Activated CD4-positive, CD25-positive, alpha-beta regulatory T cell treated with anti-CD3 and anti-CD28 coated beads, Interleukin-2, amount 50 U/mL, for 72 hours (primary cell): ENCODE data around the gene CSPG4.
A peak's percentile ranks its signal among the peaks of the same experiment; 100 is the strongest.
"Not testable (repeated sequence)": the region's sequence is repeated elsewhere in the genome, so short reads cannot be mapped to it uniquely, and the experiment has no call there.

Experiments
- DNase-seq: peaks from one replicate; pipeline ENCODE4 v3.0.0; 2021

The CSPG4 gene

GRCh38 chr15:75687486-75688277, 25.0 kb downstream of the CSPG4 start:
- DNase-seq = no peak

- DNase-seq = peak; percentile 91
Measured at GRCh38 chr15:75686212-75686642, 26.4 kb downstream of the CSPG4 start.

- no peak for DNase-seq
Measured at GRCh38 chr15:75685195-75685594, 27.5 kb downstream of the CSPG4 start.

DNA sequence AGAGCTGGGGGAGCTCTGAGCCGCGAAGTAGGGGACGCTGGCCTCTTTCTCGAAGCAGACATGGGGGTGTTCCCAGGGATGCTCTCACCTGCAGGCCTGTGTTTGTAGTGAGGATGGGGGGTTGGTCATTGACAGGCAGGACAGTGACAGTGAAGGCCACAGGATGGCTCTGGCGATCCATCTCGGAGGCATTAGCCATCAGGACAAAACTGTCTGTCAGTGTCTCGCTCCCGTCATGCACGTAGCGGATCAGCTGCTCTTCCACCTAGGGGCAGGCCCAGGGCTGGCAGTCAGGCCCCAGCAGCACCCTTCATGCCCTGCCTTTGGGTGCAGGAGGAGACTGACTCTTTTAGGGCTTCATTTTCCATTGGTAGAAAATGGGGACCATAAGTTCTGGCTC, 28.0 kb downstream of the CSPG4 start:
- DNase-seq = no peak

DNA sequence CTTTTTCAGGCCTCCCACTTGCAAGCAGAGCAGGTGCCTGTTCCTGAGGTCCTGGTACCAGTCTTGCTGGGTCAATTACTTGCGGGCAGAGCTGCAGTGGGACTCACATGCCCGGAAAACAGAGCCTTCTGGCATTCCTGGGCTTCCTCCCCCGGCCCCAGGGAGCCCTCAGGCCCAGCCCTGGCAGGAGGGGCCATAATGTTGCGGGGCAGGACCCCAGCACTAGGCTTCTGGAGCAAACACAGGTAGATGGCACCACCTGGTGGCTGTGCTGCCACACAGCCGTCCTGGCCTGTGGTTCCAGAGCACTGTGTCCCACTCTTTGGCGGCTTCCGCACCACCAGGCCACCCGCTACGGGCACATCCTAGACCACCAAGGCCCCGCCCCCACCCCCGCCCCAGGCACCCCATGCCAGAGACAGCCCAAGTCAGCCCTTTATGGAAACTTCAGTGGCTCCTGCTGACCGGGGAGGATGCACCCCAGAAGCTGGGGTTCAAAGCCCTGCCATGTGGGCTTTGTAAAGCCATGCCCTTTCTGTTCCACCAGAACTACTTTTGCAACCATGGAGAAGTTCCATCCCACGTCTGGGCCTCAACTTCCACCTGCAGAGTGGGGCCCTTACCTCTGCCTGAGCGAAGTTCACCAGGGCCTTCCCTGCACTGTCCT, 28.9 kb downstream of the CSPG4 start:
- DNase-seq = peak; percentile 64

GRCh38 chr15:75682181-75683135, 30.2 kb downstream of the CSPG4 start:
- no peak for DNase-seq

DNA sequence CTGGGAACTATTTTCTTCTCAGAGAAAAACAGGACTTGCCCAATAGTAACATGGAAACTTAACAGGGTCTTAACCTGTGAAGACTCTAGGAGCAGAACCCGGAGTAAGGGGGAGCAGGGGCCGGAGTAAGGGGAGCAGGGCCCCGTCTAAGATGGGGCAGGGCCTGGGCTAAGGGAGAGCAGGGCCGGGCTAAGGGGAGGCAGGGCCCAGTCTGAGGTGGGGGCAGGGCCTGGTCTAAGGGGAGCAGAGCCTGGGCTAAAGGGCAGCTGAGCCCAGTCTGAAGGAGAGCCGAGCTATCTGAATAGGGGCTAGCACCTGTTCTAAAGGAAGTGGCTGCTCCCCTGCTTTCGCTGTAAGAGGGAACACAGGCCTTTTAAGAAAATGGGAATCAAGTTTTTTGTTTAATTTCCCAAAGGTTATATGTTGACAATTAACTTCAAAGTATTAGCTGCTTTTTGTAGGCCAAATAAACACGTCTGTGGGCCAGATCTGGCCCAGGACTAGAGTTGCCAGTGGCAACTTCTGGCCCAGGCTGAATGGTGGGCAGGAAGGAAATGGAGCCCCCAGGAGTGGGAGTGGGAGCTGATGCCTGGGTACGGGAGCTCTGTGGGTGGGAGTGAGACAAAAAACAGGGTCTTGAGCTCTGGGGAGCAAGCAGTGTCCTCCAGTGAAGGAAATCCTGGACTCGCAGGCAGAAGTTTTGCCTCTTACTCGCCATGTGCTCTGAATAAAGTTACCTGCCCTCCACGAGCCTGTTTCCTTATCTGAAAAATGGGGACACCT, 32.5 kb downstream of the CSPG4 start:
- no peak for DNase-seq

DNA sequence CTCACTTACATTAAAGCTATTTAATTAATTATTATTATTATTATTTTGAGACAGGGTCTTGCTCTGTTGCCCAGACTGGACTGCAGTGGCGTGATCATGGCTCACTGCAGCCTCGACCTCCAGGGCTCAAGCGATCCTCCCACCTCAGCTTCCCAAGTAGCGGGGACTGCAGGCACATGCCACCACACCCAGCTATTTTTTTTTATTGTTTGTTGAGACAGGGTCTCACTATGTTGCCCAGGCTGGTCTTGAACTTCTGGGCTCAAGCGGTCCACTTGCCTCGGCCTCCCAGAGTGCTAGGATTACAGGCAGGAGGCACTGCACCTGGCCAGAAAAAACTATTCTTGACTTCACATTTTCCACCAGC, 34.3 kb downstream of the CSPG4 start:
- DNase-seq = not testable (repeated sequence)

DNA sequence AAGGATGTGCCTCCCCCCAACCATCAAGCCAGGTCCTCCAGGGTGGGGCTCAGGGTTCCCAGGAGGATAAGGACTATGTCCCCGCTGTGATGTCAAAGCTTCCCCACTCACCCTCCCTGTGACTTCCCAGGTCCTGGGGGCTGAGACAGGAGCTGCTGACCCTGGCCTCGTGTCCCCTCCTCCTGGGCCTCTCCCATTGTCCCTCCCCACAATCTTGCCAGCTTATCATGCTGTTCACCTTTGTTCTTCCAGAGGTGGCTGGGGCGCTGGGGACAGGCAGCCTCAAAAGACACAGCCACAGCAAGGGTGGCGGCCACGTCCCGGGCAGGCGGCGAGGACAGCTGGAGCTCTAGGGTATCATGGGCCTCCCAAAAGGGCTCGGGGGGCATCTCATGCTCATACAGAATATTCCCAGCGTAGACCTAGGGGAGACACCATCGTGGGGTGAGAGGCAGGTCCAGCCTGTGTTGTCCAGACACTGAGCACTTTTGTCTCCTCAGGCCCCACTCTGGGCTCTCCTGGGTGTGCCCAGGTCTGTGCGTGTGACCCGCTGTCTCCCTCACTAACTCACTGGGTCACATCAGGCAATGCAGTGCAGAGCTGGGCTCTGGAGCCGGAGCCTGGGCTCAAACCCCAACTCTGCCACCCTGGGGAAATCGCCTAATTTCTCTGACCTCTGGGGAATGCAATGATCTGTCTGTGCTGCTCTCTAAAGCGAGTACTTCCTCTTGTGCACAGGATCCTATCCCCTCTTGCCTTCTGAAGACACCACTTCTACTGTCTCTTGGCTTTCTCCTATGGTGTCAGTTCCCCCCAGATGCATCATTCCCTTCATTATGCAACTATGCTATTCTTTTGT, 35.0 kb downstream of the CSPG4 start:
- DNase-seq = no peak

DNA sequence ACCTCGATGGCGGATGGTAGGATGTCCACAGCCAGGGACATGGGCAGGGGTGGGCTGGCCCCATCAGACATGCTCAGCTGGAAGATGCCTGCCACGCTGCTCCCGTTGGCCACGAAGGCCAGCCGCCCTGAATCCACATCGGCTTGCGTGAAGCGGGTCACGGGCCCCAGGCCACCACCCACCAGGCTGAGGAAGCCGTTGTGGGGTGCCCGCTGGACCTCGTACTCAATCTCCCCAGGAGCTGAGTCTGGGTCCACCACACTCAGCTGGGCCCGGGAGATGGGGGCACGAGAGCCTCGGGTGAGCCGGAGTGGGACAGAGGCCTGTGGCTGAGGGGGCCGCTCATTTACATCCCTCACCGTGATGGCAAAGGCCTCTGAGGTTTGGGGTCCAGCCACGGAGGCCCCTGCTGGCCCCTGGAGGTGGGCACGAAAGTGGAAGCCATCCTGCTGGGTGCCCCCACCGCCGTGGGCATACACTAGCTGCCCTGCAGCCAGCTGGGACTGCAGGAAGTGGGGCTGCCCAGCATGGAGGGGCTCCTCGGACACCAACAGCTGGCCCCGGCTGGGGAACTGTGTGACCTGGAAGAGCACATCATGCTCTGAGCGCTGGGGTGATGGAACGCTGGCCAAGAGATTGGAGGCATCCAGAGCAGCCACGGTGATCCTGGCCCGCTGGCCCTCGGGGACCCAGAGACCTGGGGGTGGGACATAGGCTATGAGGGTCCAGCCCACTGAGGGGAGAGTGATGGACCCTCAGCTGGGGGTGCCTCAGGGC, 35.8 kb downstream of the CSPG4 start:
- no peak for DNase-seq

DNA sequence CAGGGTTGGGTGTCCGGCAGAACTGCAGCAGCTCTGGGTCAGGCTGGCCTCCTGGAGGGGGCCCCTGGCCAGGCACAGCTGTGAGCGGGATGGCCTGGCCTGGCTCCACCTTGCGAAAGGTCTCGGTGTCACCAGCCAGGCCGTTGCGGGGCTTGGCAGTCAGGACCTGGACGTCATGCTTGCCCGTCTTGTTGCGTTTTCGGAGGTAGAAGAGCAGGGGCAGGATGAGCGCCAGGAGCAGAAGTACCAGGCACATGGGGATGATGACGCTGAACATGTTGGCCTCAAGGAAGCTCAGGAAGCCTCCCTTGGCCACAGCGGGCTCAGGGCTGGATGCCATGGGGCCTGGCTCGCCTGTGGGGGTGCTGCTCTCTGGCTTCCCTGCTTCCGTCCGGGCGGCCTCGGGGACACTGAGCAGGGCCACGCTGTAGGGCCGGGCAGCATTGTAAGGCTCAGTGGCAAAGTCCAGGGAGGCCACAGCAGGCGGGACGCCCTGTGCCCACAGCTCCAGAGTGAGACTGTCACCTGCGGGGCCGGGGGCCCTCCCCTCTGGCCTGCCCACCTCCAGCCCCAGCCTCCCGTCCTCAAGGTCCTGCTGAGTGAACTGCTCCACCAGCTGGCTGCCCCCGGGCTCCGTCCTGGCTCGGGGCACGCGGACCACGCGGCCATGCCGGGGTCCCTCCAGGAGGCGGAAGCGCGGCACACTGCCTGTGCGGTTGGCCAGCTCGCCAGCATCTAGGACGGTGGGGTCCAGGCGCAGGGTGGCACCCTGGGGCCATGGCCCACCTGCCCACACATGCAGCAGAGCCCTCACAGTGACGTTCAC, 36.9 kb downstream of the CSPG4 start:
- DNase-seq = no peak

DNA sequence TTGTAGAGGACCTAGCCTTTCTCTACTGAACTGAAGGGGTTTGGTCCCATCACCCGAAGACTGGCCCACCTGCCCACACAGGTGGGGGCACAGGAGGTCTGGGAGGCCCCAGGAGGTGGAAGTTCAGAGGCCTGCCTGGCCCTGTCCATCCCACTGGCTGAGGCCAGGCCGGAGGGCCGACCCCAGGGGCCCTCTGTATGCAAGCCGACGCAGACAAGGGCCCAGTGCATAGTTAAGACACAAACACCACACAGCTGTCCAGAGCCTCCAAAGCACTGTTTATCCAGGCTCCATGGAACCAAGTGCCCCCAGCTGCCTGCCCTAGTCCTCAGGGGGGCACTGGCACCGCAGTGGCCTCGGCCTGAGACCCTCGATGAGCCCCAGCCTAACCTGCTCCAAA, 38.3 kb downstream of the CSPG4 start:
- DNase-seq = no peak

DNA sequence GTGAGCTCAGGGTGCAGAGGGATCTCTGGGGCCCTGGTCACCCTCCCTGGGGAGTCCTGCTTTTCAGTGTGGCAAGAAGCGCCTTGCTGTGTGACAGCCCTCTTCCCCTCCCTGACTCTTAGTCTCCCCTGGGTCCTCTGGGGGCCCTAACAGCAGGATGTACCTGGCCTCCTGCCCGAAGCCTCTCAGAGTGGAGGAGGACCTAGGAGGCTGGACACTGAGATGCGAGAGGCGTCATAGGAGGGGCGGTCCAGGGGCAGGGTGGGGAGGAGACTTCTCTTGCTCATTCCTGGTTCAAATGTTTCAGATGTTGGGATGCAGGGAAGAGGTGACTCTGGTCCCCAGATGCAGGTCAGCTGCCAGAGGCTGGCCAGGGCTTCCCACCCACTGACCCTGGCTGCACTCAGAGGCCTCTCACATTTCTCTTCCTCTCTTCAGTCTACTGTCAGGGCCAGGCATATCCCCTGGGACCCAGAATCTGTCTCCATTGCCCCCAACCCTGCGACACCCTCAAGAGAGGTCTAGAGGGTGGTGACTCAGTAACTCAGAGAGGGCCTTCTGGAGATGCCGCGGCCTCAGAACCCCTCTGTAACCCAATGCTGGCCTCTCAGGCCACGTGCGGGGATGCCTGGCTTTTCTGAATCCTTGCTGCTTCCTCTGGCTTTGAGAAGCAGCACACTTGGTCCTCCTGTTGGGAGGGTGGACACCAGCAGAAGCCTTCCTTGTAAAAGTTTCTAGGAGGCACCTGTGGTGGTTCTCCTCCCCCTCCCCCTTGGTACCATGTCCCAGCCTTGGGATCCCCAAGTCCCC, 39.0 kb downstream of the CSPG4 start:
- no peak for DNase-seq

DNA sequence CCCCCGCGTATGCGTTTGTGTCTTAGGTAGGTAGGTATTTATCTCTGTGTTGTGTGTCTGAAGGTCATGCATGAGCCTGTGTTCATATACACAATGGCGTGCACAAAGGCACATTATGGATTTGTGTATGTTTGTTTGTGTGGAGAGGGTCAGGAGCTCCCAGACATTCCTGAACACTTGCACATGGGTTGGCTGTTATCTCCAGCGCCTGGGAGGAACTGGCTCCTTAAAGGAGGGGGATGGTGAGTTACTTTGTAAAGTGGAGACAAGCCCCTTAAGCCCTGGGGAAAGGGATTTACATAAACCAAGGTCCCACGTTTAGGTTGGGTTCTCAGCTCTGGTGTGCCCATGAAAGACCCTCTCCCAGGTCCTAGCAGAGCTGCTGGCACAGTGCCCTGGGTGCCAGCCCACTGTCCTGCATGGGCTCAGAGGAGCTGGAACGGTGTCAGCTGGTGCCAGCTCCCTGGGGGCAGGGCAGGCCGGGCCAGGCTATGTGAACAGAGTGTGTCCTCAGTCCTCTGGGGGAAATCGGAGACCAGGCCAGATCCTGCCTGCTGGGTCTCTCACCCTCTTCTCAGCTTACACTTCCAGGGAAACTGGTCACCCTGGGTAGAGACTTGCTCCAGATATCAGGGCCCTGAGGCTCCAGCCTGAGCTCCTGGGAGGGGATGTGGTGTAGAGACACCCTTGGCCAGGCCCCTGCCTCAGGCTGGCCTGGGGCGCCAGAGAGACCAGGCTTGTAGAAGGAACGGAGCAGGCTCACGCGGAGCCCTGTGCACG, 39.8 kb downstream of the CSPG4 start:
- no peak for DNase-seq

DNA sequence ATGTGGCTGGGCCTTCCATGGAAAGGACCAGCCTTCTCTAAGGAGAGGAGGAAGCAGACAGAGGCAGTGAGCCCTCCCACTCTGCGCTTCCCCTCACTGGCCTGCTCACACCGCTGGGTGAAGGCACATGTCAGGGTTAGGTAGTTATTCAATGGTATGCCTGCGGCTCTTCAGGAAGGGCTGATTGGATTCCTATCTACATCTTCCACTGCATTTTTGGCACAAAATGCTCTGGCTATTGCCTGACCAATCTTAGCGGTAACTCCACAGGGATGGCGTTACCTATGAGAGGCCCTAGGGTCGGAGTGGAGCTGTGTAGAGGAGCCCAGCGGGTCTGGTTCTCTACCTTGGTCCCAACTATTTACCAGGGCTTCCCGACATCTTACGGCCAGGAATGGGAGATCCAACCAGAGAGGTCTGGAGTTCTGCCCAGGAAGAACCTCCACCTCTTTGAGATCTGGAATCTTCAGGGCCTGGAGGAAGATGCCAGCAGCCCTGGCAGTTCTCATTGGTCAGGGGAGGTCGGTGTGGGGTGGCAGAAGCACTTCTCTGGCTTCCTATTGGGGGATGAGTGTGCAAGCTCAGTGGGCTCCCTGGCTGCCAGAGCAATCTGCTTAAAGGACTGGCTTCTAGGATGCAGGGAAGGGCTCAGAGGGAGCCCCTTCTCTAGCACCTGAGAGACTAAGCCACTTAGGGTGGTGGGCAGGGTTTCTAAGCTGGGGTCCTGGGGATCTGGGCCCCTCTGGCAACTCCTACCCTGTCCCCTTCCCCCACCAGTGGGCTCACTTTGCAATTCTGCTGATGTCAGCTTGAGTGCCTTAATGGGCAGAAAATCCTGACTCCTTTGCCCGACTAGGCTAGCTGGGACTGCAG, 40.7 kb downstream of the CSPG4 start:
- no peak for DNase-seq

- DNase-seq = no peak
Measured at GRCh38 chr15:75669879-75670212, 42.8 kb downstream of the CSPG4 start.

DNA sequence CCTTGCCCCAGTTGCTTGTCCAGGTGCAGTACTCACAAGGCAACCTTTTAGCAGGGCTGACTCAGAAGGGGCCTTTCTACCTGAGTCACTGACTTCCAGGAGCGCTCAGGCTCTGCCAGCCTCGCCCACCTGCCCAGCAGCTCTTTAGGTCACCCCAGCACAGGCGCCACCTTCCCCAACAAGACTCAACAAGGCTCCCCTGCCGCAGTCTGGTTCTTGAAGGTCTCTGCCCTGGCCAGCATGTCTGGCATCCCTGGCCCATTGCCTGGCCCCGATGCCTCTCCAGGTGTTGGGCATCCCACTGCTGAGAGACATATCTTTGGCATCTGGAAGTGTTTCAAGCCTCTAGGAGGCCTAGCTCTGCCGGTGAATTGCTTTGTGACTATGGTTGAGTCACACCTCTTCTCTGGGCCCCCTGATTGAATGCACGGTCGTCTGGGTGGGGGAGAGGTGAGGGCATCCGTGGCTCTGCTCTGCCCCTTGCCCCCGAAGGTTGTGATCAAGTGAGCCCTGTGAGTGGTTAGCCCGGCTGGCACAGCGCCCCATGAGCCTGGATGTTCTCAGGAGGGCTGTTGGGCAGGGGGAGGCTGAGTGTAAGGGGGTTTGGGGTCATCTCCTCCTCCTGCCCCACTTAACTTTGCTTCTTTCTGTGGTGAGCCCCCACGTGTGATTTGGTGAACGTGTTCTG, 43.3 kb downstream of the CSPG4 start:
- DNase-seq = no peak
